Umbilical cord (tissue), 2 donors: ENCODE measurements around the gene ZNHIT6. TPM values are rescaled to one million over a fixed set of nuclear protein-coding genes. Genes with fewer than 3 reads are reported as not detected.
"Not testable (repeated sequence)": the region's sequence is repeated elsewhere in the genome, so short reads cannot be mapped to it uniquely, and the experiment has no call there.

Experiments
- DNase-seq: peaks from one replicate; pipeline ENCODE4 v3.0.0-alpha.2; 2015; ENCODE audit warnings: low spot score
- total RNA-seq: library from RNA; depleted of rRNA; stranded (reverse); fragments of >200 nt; gene quantifications from one replicate; pipeline ENCODE4 v1.2.3, GENCODE V29; 2014; ENCODE audit warnings: low replicate concordance; ENCODE audit not compliant: insufficient read depth

ZNHIT6 gene
- total RNA-seq = 15.4 TPM

GRCh38 chr1:85707990-85708828 lies at the start of gene ZNHIT6:
Gene ZNHIT6, minus strand, starts transcription at chr1:85708433. Its CDS starts 149 bp downstream, at chr1:85708284.
- peak; percentile 96 for DNase-seq

DNA sequence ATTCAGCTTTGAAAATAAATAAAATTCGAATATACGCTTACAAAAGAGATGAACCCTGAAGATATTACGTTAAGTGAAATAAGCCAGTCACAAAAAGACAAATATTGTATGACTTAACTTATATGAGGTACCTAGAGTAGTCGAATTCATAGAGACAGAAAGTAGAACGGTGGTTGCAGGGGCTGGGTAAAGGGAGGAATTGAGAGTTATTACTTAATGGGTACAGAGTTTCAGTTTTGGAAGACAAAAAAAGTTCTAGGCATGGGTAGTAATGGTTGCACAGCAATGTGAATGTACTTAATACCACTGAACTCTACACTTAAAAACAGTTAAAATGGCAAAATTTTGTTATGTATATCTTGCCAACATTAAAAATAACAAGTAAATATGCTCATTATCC lies 48.6 kb upstream of the ZNHIT6 start:
- no peak for DNase-seq

- no peak for DNase-seq
Observed at GRCh38 chr1:85748120-85748519, 39.9 kb upstream of the ZNHIT6 start.

DNA sequence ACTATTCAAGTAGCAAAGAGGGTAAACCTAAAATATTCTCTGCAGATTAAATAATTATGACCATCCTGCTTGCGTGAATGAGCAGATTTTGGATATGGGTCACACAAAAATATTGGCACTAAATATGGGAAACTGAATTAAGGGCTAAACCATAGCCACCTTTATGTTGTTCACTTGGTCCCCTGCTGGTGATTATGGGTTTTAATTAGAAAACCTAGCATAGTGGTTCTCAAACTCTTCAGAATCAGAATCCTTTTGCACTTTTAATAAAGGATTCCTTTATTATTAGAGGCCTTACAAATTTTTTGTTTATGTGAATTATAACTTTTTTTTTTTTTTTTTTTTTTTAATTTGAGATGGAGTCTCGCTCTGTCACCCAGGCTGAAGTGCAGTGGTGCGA lies 38.5 kb upstream of the ZNHIT6 start:
- DNase-seq = no peak

GRCh38 chr1:85743814-85744213 lies 35.6 kb upstream of the ZNHIT6 start:
- DNase-seq = no peak

GRCh38 chr1:85734931-85735330 lies 26.7 kb upstream of the ZNHIT6 start:
- DNase-seq = no peak

- DNase-seq = no peak
Observed at GRCh38 chr1:85718678-85719340, 10.6 kb upstream of the ZNHIT6 start.

- not testable (repeated sequence) for DNase-seq
Observed at GRCh38 chr1:85714418-85715114, 6.3 kb upstream of the ZNHIT6 start.

DNA sequence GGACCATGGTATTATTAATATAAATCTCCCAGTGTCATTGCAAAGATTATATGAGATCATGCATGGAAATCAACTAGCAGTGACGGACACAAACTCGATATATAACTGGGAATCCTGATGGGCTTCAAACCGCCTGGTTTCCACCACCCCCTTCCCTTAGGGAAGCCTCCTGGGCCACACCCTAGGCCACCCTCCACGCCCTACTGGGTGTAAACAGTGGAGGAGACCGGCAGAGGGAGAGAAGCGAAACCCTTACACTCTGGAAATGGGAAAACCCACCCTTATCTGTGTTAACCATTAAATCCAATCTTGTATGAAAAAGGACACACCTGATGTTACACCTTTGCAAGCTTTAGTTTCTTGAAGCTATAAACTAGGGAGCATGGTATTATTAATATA lies 595 bp upstream of the ZNHIT6 start:
- DNase-seq = no peak

DNA sequence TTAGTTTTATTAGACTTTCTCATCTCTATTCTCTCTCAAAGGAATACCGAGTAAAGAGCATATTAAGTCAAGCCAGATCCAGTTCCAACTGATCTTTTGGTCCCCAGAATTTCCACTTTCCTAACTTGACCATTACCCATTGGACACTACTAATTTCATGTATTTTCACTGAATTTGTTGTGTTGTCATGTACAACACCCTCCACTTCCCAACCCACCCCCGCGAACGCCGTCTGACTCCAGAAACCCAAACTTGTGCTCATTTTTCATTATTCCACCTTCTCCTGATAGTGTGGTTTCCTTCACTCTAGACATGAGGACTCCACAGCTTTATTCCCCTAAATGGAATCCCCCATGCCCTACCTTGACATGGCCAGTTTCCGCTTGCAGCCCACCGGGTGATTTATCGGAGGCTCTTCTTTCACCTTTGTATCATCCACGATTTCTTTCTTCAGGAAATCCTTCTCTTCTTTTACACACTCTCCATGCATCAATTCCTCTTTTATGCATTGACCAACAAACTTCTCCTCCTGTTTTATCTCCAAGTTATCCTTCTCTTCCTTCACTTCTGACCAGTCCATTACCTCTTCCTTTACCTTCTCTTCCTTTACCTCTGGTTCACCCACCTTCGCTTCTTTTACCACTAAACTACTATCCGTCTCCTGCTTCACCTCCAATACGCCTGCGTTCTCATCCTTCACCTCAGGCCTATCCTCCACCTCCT lies 805 bp downstream of the ZNHIT6 start:
- no peak for DNase-seq

GRCh38 chr1:85705940-85706339 lies 2.3 kb downstream of the ZNHIT6 start:
- no peak for DNase-seq

DNA sequence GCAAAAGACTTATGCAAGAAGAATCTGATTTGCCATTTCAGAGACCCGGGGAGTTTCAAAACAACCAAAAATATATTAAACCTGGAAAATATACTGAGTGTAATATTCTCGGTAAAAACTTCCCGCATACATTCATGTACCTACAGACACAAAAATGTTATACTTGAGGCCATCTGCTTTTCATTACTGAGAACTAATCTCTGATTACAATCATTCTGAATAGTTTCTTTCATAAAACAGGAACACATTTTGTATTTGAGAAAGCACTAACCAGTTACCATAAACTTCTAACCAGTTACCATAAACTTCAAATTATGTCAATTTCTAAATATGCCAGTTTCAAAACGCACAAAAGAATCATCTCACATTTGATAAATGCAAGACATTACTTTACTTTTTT lies 7.8 kb downstream of the ZNHIT6 start:
- DNase-seq = no peak

- no peak for DNase-seq
Observed at GRCh38 chr1:85697895-85698294, 10.3 kb downstream of the ZNHIT6 start.

- DNase-seq = peak; percentile 48
Observed at GRCh38 chr1:85692730-85693314, 15.4 kb downstream of the ZNHIT6 start.

- no peak for DNase-seq
Observed at GRCh38 chr1:85689775-85690404, 18.3 kb downstream of the ZNHIT6 start.

DNA sequence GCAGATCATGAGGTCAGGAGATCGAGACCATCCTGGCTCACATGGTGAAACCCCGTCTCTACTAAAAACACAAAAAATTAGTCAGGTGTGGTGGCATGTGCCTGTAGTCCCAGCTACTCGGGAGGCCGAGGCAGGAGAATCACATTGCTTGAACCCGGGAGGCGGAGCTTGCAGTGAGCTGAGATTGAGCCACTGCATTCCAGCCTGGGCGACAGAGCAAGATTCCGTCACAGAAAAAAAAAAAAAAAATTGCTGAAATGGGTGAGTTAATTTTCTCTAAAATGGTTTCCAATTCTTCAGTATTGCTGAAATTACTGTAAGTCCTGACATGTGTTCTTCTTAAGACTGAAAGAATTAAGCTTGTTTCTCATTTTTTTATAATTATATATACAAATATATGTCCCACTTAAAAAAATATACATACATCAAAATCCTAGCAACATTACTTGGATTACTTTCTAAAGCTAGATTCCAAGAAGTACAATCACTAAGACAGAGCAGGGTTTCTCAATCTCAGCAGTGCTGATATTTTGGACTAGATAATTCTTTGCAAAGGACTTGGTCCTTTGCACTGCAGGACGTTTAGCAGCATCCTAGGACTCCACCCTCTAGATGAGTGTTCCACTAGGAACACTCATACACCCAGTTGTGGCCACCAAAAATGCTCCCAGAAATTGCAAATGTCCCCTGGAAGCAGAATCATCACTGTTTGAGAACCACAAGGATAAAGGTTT lies 24.8 kb downstream of the ZNHIT6 start:
- DNase-seq = no peak

GRCh38 chr1:85681087-85681486 lies 27.1 kb downstream of the ZNHIT6 start:
- DNase-seq = no peak

GRCh38 chr1:85678193-85678592 lies 30.0 kb downstream of the ZNHIT6 start:
- DNase-seq = no peak

DNA sequence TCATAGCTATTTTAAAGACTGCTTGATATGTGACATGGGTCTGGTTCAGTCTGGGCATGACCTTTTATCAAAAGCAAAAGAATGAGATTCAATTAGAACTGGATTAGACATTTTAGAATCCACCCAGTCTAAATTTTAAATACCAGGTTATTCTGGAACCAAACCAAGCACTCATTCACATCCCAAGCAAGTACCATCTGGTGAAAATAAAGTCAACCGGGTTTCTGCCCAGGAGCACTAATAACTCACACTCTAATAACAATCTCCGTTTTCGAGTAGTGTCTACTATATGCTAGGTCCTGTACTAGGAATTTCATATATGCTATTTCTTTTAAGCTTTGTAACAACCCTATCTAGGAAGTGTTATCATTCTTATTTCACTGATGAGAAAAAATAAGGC lies 30.6 kb downstream of the ZNHIT6 start:
- DNase-seq = no peak

- no peak for DNase-seq
Observed at GRCh38 chr1:85672031-85672660, 36.1 kb downstream of the ZNHIT6 start.
